ENCODE results near the gene MDN1.

DNA sequence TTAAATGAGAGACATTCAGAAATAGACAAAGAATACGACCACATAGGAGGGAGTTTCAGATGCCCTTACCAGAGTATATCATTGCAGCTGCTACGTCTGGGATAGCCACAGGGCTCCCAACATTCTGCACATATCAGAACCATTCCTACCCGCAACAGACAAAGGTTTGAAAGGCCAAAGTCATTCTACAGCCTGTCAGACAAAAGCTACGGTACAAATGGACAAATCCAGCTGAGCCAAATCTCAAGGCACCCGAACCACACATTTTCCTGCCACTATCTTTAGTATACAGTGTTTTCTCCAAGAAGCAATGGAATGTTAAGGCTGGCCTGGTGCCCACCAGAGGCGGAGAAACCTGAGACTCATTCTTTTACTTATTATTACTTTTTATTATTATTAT, 150.6 kb downstream of the MDN1 start:
- TF ChIP-seq CTCF (IDR thresholded peaks at IDR 0.05) (no peak), POLR2AphosphoS5 (IDR thresholded peaks at IDR 0.05) (no peak)

Data from sigmoid colon (tissue), 4 donors.